ENCODE results near the gene SARS2.

- TF ChIP-seq CTCF (IDR thresholded peaks at IDR 0.05) (no peak), POLR2AphosphoS5 (IDR thresholded peaks at IDR 0.05) (no peak), POLR2A (IDR thresholded peaks at IDR 0.05) (no peak)
Measured at GRCh38 chr19:38915329-38916321, 14.9 kb downstream of the SARS2 start.

All from prostate gland (tissue), 2 donors.